Measurements from ENCODE around the gene ATP7B.

DNA sequence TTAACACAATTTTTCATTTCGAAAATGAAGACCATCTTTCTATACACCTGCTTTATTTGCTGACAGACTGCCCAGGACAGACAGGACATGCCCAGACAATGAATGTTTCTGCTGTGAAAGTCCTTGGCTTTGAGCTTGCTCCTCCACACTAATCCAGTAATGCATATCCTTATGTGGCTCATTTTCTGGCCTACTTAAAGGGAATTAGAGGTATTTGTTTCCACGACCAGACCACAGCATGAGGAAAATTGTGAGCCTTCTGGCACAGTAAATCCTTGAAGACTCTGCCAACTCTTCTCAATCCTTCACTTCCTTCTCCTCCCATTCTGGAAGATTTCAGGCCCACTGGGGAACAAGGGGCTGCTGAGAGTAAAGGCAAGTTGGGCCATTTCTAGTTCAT lies 123.8 kb downstream of the ATP7B start:
- TF ChIP-seq, protein P1, sequence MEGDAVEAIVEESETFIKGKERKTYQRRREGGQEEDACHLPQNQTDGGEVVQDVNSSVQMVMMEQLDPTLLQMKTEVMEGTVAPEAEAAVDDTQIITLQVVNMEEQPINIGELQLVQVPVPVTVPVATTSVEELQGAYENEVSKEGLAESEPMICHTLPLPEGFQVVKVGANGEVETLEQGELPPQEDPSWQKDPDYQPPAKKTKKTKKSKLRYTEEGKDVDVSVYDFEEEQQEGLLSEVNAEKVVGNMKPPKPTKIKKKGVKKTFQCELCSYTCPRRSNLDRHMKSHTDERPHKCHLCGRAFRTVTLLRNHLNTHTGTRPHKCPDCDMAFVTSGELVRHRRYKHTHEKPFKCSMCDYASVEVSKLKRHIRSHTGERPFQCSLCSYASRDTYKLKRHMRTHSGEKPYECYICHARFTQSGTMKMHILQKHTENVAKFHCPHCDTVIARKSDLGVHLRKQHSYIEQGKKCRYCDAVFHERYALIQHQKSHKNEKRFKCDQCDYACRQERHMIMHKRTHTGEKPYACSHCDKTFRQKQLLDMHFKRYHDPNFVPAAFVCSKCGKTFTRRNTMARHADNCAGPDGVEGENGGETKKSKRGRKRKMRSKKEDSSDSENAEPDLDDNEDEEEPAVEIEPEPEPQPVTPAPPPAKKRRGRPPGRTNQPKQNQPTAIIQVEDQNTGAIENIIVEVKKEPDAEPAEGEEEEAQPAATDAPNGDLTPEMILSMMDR (IDR thresholded peaks at IDR 0.05; ENCODE audit: low read length): no peak
- no peak for TF ChIP-seq EZH2 (optimal IDR thresholded peaks at IDR 0.05; ENCODE audit: low read depth, low read length)
- no peak for TF ChIP-seq EZH2phosphoT487 (IDR thresholded peaks at IDR 0.05; ENCODE audit: low read length)
